ENCODE results near the gene JAK1. TPM values are rescaled to one million over a fixed set of nuclear protein-coding genes. Genes with fewer than 3 reads are reported as not detected.

Gene JAK1
- total RNA-seq, 3 donors from 2014 or later (not counting 1 experiment from before 2014, with no cell fraction given), result 507 to 626 (median 526) TPM

DNA sequence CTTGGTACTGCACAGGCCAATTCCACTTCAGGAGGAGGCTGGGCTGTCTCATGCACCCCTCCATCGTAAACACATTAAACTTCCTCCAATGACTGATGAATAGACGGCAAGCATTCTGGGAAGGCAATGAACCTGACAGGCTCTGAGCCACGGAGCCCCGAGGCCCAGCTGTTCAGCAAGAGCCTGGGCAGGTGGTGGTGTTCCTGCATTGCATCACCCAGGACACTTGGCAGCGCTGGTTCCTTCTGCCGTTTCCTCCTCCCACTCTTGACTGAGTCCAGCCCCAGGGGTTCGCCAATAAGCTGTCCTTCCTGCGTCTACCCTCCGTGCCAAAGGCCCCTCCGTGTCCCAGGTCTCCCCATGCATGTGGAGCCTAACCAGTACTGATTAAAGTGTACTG lies 109.8 kb downstream of the JAK1 start:
- no peaks in the 10 kb centered on the region for H3K27me3 Mint-ChIP-seq (ENCODE audit: low read depth in 2 of 2)
- no peak for DNase-seq
- H3K4me1 ChIP-seq (ENCODE audit: control insufficient read depth, insufficient read depth, low read length), result peaks cover 19% of the 10 kb centered on the region
- no peaks in the 10 kb centered on the region for H3K9me3 ChIP-seq (ENCODE audit: control insufficient read depth, insufficient read depth, low read length)
- peaks cover 42 to 56% of the 10 kb centered on the region in 2 donors for H3K4me1 Mint-ChIP-seq
- no peak for ATAC-seq
- peak overlapping the region in 1 of 2 donors; percentile 77 for H3K27ac Mint-ChIP-seq
- H3K9me3 Mint-ChIP-seq, result no peaks in the 10 kb centered on the region
- peaks cover 92% of the 10 kb centered on the region for H3K36me3 ChIP-seq (ENCODE audit: control insufficient read depth, insufficient read depth, low read length)
- intact Hi-C loops (cut with micrococcal nuclease), result no loop called here
- H3K27me3 ChIP-seq (ENCODE audit: control insufficient read depth, insufficient read depth, low read length), result no peaks in the 10 kb centered on the region
- H3K36me3 Mint-ChIP-seq, result peaks cover 28% of the 10 kb centered on the region
- H3K4me3 Mint-ChIP-seq, result peak overlapping the region; percentile 6
- H3K4me3 ChIP-seq (ENCODE audit: low read length), result no peak overlapping the region
- 84% methylated on average over 10 of the region's 10 CpGs for WGBS (ENCODE audit: insufficient coverage)
- no peak for TF ChIP-seq CTCF (IDR thresholded peaks at IDR 0.05)
- H3K27ac ChIP-seq (ENCODE audit: low read length), result no peak overlapping the region

DNA sequence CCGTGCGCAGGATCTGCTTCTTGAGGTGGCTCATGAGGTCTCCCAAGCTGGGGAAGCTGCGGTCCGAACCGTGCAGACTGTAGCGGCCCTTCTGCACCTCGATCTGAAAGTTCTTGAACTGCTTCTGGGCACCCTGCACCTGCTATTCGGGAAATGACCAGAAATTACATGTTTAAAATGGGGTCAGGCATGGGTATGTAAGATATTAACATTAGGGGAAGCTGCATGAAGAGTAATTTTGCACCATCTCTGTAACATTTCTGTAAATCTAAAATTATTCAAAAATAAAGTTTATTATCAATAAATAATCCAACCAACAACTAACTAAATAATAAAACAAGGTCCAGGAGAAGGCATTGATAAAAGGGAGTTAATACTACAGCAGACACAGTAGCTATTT lies 110.8 kb downstream of the JAK1 start:
- Mint-ChIP-seq H3K4me3 (no peak overlapping the region), H3K9me3 (no peaks in the 10 kb centered on the region), H3K36me3 (peaks cover 28% of the 10 kb centered on the region), H3K27me3 (ENCODE audit: low read depth in 2 of 2) (no peaks in the 10 kb centered on the region), H3K27ac (peak overlapping the region in 1 of 2 donors; percentile 64), H3K4me1 (peaks cover 36 to 55% of the 10 kb centered on the region in 2 donors)
- Histone ChIP-seq H3K4me3 (ENCODE audit: low read length) (no peak overlapping the region), H3K27ac (ENCODE audit: low read length) (no peak overlapping the region), H3K36me3 (ENCODE audit: control insufficient read depth, insufficient read depth, low read length) (peaks cover 96% of the 10 kb centered on the region), H3K4me1 (ENCODE audit: control insufficient read depth, insufficient read depth, low read length) (peaks cover 13% of the 10 kb centered on the region), H3K27me3 (ENCODE audit: control insufficient read depth, insufficient read depth, low read length) (no peaks in the 10 kb centered on the region), H3K9me3 (ENCODE audit: control insufficient read depth, insufficient read depth, low read length) (no peaks in the 10 kb centered on the region)
- intact Hi-C loops (cut with micrococcal nuclease), result no loop called here
- no peak for TF ChIP-seq CTCF (IDR thresholded peaks at IDR 0.05)
- ATAC-seq (no peak), DNase-seq (no peak)
- 90% methylated on average over 8 of the region's 8 CpGs for WGBS (ENCODE audit: insufficient coverage)

DNA sequence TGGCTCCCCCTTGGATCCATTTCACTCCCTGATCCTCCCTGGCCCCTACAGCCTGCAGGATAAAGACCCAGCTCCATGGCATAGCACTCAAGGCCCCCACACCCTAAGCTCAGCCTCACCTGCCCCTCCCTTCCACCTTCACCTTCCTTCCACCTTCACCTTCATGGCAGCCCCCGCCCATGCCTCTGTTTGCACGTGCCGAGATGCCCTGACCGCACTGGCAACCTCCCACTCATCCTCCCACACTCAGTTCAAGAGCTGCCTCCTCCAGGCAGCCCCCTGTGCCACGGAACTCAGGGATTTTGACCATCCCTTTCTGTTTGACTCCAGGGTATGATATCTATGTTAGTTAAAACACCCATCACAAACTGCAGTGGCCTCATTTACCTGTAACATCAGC lies 111.7 kb downstream of the JAK1 start:
- Mint-ChIP-seq H3K27ac (peak overlapping the region; percentile 64 to 77), H3K27me3 (ENCODE audit: low read depth in 2 of 2) (no peaks in the 10 kb centered on the region), H3K4me1 (peaks cover 38 to 58% of the 10 kb centered on the region in 2 donors), H3K9me3 (no peaks in the 10 kb centered on the region), H3K4me3 (no peak overlapping the region), H3K36me3 (peaks cover 25% of the 10 kb centered on the region)
- Histone ChIP-seq H3K4me3 (ENCODE audit: low read length) (no peak overlapping the region), H3K9me3 (ENCODE audit: control insufficient read depth, insufficient read depth, low read length) (no peaks in the 10 kb centered on the region), H3K36me3 (ENCODE audit: control insufficient read depth, insufficient read depth, low read length) (peaks cover 100% of the 10 kb centered on the region), H3K27ac (ENCODE audit: low read length) (no peak overlapping the region), H3K4me1 (ENCODE audit: control insufficient read depth, insufficient read depth, low read length) (peaks cover 16% of the 10 kb centered on the region), H3K27me3 (ENCODE audit: control insufficient read depth, insufficient read depth, low read length) (no peaks in the 10 kb centered on the region)
- TF ChIP-seq CTCF (IDR thresholded peaks at IDR 0.05), result no peak
- no peak for DNase-seq
- ATAC-seq, result no peak
- intact Hi-C loops (cut with micrococcal nuclease), result no loop called here
- 92% methylated on average over 5 of the region's 5 CpGs for WGBS (ENCODE audit: insufficient coverage)

DNA sequence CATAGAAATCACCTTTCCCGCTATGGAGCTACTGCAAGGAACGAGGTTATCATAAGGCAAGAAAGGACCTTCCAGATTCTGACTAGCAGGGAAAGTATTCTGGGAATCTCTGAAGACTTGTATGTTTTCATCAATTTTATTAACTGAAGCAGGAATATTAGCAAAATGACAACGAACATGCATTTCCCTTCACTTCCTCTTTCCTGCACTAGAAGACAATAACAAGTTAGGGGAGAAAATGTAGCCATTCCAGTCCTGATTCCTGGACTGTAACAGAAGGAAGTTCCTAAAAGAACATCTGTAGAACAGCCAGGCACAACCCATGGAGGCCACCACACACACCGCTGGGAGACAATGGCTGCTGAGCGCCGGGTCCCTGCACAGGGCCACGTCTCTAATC lies 114.7 kb downstream of the JAK1 start:
- peaks cover 11% of the 10 kb centered on the region for H3K36me3 Mint-ChIP-seq
- Histone ChIP-seq H3K27ac (ENCODE audit: low read length) (no peak overlapping the region), H3K9me3 (ENCODE audit: control insufficient read depth, insufficient read depth, low read length) (no peaks in the 10 kb centered on the region), H3K27me3 (ENCODE audit: control insufficient read depth, insufficient read depth, low read length) (no peaks in the 10 kb centered on the region), H3K36me3 (ENCODE audit: control insufficient read depth, insufficient read depth, low read length) (peaks cover 100% of the 10 kb centered on the region), H3K4me3 (ENCODE audit: low read length) (no peak overlapping the region), H3K4me1 (ENCODE audit: control insufficient read depth, insufficient read depth, low read length) (peaks cover 7% of the 10 kb centered on the region)
- H3K27ac Mint-ChIP-seq, result peak overlapping the region; percentile 77 to 84
- TF ChIP-seq CTCF (IDR thresholded peaks at IDR 0.05), result no peak
- 88% methylated on average over 7 of the region's 7 CpGs for WGBS (ENCODE audit: insufficient coverage)
- H3K9me3 Mint-ChIP-seq, result no peaks in the 10 kb centered on the region
- intact Hi-C loops (cut with micrococcal nuclease), result no loop called here
- no peak overlapping the region for H3K4me3 Mint-ChIP-seq
- peaks cover 18 to 40% of the 10 kb centered on the region in 2 donors for H3K4me1 Mint-ChIP-seq
- H3K27me3 Mint-ChIP-seq (ENCODE audit: low read depth in 2 of 2), result no peaks in the 10 kb centered on the region
- ATAC-seq (no peak), DNase-seq (no peak)
